HG02885 (cell line): ENCODE data around the gene FCHO1.
"Not testable (repeated sequence)": the region's sequence is repeated elsewhere in the genome, so short reads cannot be mapped to it uniquely, and the experiment has no call there.

ENCODE experiments used
- ATAC-seq: cut with Tn5 transposase; IDR thresholded peaks from one replicate; pipeline ENCODE4 v1.9.1; 2021; ENCODE audit warnings: mild to moderate bottlenecking; ENCODE audit not compliant: unreplicated experiment, poor library complexity

The FCHO1 gene

DNA sequence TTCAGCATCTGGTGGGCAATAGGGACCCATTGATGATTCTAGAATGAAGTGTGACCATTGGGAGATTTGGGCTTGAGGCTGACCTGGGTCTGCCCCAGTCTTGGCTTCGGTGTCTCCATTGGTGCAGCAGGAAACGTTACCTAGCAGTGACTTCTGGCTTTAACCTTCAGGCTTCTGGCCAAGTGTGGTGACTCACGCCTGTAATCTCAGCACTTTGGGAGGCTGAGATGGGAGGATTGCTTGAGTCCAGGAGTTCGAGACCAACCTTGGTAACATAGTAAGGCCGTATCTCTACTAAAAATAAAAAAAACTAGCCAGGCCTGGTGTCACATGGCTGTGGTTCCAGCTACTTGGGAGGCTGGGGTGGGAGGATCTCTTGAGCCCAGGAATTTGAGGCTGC, 7.2 kb downstream of the FCHO1 start:
- no peak for ATAC-seq

- no peak for ATAC-seq
These were observed 9.9 kb downstream of the FCHO1 start for GRCh38 chr19:17761148-17761547.

DNA sequence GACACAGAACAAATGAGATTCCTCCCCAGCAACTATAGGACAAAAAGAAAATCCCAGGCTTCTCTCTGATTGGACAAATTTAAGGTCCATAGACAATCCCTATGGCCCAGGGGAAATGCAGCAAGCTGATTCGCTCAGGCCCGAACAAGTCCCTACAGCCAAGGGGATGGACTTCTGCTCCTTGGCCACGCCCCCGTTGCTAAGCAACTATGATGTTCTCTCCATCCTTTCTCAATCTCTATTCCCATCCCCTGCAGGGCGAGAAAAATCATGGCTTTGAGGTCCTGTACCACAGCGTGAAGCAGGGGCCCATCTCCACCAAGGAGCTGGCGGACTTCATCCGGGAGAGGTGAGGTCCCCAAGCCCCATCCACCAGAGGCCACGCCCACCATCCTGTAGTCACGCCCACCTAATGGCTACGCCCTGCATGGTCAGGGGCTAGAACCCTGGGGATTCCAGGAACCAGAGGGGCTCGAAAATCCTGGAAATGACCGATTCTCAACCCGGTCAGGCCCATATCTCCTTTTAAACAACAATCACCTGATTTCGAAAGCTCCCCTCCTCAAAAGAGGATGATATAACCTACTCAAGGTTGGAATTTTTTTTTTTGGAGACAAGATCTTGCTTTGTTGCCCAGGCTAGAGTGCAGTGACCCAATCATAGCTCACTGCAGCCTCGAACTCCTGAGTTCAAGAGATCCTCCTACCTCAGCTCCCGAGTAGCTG, 11.4 kb downstream of the FCHO1 start:
- ATAC-seq = no peak

GRCh38 chr19:17764348-17764747, 13.1 kb downstream of the FCHO1 start:
- ATAC-seq = no peak

GRCh38 chr19:17765069-17765618, 13.9 kb downstream of the FCHO1 start:
- ATAC-seq = no peak

GRCh38 chr19:17766543-17767131, 15.4 kb downstream of the FCHO1 start:
- no peak for ATAC-seq

- no peak for ATAC-seq
These were observed 16.3 kb downstream of the FCHO1 start for GRCh38 chr19:17767559-17767958.

GRCh38 chr19:17770613-17771012, 19.3 kb downstream of the FCHO1 start:
- no peak for ATAC-seq

DNA sequence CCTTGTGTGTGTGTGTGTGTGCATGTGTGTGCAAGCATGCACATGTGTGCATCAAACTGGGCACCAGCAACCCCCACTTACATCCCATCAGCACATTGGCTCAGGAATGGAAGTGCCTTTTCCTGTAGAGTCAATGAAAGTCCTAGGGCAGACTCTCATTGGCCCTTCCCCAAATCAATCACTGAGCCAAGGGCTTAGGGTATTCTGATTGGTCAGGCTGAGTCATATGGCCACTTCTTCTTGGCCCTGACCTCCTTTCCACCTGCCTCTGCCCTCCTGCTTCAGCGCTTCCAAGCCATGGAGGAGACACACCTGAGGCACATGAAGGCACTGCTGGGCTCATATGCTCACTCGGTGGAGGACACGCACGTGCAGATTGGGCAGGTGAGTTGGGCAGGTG, 20.9 kb downstream of the FCHO1 start:
- ATAC-seq = no peak

GRCh38 chr19:17775245-17775927, 24.1 kb downstream of the FCHO1 start:
- no peak for ATAC-seq

- peak; percentile 69 for ATAC-seq
These were observed 24.9 kb downstream of the FCHO1 start for GRCh38 chr19:17775991-17776803.

DNA sequence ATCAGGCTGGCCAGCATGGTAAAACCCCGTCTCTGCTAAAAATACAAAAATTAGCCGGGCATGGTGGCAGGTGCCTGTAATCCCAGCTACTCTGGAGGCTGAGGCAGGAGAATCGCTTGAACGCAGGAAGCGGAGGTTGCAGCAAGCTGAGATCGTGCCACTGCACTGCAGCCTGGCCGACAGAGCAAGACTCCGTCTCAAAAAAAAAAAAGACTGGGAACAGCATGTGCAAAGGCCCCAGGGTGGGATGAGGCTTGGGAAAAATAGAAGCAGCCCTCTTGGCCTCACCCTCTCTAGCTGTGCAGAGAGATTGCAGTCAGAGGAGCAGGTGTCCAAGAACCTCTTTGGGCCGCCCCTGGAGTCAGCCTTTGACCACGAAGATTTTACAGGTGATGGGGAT, 26.6 kb downstream of the FCHO1 start:
- not testable (repeated sequence) for ATAC-seq

GRCh38 chr19:17778251-17778967, 27.1 kb downstream of the FCHO1 start:
- ATAC-seq = no peak

DNA sequence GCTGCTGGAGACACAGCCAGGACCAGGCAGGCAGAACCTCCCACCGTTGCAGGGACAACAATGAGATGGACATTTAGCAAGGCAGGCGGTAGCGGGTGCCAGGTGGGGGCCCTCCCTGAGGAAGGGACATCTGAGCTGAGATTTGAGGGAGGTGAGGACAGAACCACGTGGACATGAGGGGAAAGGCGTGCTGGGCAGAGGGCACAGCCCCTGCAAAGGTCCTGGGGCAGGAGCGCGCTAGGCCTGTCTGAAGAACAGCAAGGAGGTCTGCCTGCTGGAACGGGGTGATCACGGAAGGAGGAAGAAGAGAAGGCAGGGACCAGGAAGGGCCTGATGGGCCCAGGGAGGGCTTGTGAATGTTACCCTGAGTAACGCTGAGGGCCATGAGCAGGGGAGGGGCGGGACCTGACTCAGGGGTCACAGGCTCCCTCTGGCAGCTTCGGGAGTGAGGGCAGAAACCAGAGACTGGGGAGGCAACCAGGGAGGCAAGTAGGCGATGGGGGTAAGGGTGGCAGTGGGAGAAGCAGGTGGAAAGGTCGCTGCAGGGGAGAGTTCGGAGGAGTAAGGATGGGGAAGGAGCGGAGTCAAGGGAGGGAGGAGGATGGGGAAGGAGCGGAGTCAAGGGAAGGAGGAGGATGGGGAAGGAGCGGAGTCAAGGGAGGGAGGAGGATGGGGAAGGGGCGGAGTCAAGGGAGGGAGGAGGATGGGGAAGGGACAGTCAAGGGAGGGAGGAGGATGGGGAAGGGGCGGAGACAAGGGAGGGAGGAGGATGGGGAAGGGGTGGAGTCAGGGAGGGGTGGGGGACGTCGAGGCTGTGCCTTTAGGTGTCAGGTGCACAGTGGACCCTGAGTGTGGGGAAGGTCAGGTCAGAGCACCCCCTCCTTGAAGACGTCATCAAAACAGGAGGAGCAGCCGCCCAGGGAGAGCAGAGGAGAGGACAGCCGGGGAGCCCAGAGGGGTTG, 28.0 kb downstream of the FCHO1 start:
- no peak for ATAC-seq

GRCh38 chr19:17780781-17781180, 29.5 kb downstream of the FCHO1 start:
- no peak for ATAC-seq

- not testable (repeated sequence) for ATAC-seq
These were observed 32.4 kb downstream of the FCHO1 start for GRCh38 chr19:17783721-17784120.

GRCh38 chr19:17784201-17785008, 33.1 kb downstream of the FCHO1 start:
- ATAC-seq = no peak
